HEK293 (cell line): Measurements from ENCODE around the gene MYL7.

Source experiments
- CTCF ChIA-PET: fragments of 350-600 bp; formaldehyde crosslinking; extraction: SDS; loops from one replicate; lab custom pipeline; 2021; ENCODE audit warnings: antibody characterized with exemption; lab: Yijun Ruan, JAX
- POLR2A ChIA-PET: fragments of 300-600 bp; formaldehyde crosslinking; extraction: SDS; loops from one replicate; lab custom pipeline; 2020; ENCODE audit warnings: antibody characterized with exemption, inconsistent platforms; lab: Yijun Ruan, JAX
- H3K27ac ChIP-seq: fragments of 200-500 bp; sonication (Bioruptor generic); 2 replicates; pipeline ENCODE4 v1.5.1; 2014; ENCODE audit warnings: low read depth, low read length, control low read depth, inconsistent platforms; ENCODE audit errors: extremely low read depth
- H3K36me3 ChIP-seq, 2 experiments: fragments of 200-500 bp in 1 of 2; sonication (Bioruptor generic) in 1 of 2; 1 replicate in 1 of 2; 2 replicates in 1 of 2; pipeline ENCODE4 v1.5.1; 2014 to 2017; ENCODE audit warnings: inconsistent platforms in 2 of 2, low read length in 2 of 2; ENCODE audit not compliant: control insufficient read depth in 2 of 2, insufficient read depth in 1 of 2
- H3K4me1 ChIP-seq: fragments of 200-500 bp; sonication (Bioruptor generic); 2 replicates; pipeline ENCODE4 v1.5.1; 2014; ENCODE audit warnings: mild to moderate bottlenecking, low read length, inconsistent platforms; ENCODE audit not compliant: control insufficient read depth, insufficient read depth
- H3K4me3 ChIP-seq: 2 replicates; pipeline ENCODE4 v1.5.1; 2011; ENCODE audit warnings: low read depth, mild to moderate bottlenecking, control low read depth, low read length, moderate library complexity
- H3K9me3 ChIP-seq: fragments of 200-500 bp; sonication (Bioruptor generic); 2 replicates; pipeline ENCODE4 v1.5.1; 2014; ENCODE audit warnings: low read depth, low read length, inconsistent platforms; ENCODE audit not compliant: control insufficient read depth, insufficient read depth
- ELK4 ChIP-seq: IDR thresholded peaks from 2 replicates; pipeline ENCODE4 v1.6.1; 2011; ENCODE audit warnings: mild to moderate bottlenecking, low read depth, low read length, borderline replicate concordance
- OVOL3 ChIP-seq: fragments of 450-650 bp; formaldehyde crosslinking; IDR thresholded peaks from 2 replicates; pipeline ENCODE4 v1.5.1; 2016; ENCODE audit warnings: missing biosample characterization, missing genetic modification characterization
- PRDM2 ChIP-seq: fragments of 450-650 bp; formaldehyde crosslinking; IDR thresholded peaks from 2 replicates; pipeline ENCODE4 v1.5.1; 2016; ENCODE audit warnings: missing biosample characterization, missing genetic modification characterization, borderline replicate concordance
- ZIC2 ChIP-seq: fragments of 450-650 bp; formaldehyde crosslinking; IDR thresholded peaks from 2 replicates; pipeline ENCODE4 v1.5.1; 2016; ENCODE audit warnings: missing biosample characterization, missing genetic modification characterization
- ZNF2 ChIP-seq: fragments of 450-650 bp; formaldehyde crosslinking; IDR thresholded peaks from 2 replicates; pipeline ENCODE4 v1.5.1; 2016; ENCODE audit warnings: missing biosample characterization, missing genetic modification characterization
- ZNF311 ChIP-seq: fragments of 450-650 bp; formaldehyde crosslinking; IDR thresholded peaks from 2 replicates; pipeline ENCODE4 v1.5.1; 2017; ENCODE audit warnings: missing biosample characterization, missing genetic modification characterization, borderline replicate concordance
- ZNF37A ChIP-seq: fragments of 450-650 bp; IDR thresholded peaks from 2 replicates; pipeline ENCODE4 v1.5.1; 2018; ENCODE audit warnings: missing biosample characterization, missing genetic modification characterization
- ZNF610 ChIP-seq: fragments of 450-650 bp; formaldehyde crosslinking; IDR thresholded peaks from 2 replicates; pipeline ENCODE4 v1.5.1; 2016; ENCODE audit warnings: missing biosample characterization, missing genetic modification characterization, borderline replicate concordance
- ZNF621 ChIP-seq: fragments of 450-650 bp; formaldehyde crosslinking; IDR thresholded peaks from 2 replicates; pipeline ENCODE4 v1.5.1; 2017; ENCODE audit warnings: missing biosample characterization, missing genetic modification characterization
- ZNF701 ChIP-seq: fragments of 450-650 bp; formaldehyde crosslinking; IDR thresholded peaks from 2 replicates; pipeline ENCODE4 v1.5.1; 2016; ENCODE audit warnings: missing biosample characterization, missing genetic modification characterization
- TF ChIP-seq, protein P1 (sequence below): fragments of 450-650 bp; formaldehyde crosslinking; IDR thresholded peaks from 2 replicates; pipeline ENCODE4 v1.5.1; 2016; ENCODE audit warnings: missing biosample characterization, missing genetic modification characterization, low read depth
- TF ChIP-seq, protein P2 (sequence below): fragments of 450-650 bp; formaldehyde crosslinking; IDR thresholded peaks from 2 replicates; pipeline ENCODE4 v1.5.1; 2016; ENCODE audit warnings: missing biosample characterization, missing genetic modification characterization

Gene MYL7

GRCh38 chr7:44122529-44122928 is 18.6 kb downstream of the MYL7 start (continued):
- TF ChIP-seq ELK4: no peak

DNA sequence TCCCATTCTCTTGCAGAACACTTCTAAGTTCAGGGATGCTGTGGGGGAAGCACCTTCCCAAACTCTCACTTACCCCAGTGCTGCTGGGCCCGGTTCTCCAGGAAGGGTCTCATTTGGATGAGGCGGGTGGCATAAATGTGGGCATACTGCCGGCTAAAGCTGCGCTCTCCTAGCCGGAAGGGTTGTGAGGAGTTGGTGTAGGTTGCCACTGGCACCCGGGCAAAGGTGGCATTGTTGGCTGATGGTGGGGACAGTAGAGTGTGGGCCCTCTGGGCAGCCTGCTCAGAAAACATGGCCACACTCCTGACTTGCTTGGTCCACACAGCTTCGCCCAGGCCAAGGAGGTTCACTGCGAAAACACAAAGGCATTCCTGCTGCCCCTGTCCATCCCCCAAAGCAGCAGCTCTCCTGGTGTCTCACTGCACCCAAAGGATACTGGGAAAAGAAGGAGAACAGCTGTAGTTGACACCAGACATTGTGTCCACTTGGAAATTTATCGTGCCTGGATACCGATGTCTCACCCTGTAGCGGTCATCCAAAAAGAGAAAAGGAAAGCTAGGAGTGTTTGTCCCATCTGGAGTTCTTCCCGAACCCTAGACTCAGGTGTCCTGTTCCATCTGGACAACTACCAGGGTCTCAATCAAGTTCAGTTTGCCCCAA is 19.2 kb downstream of the MYL7 start:
- H3K27ac ChIP-seq: no peak overlapping the region
- H3K36me3 ChIP-seq: peaks cover 12 to 48% of the 10 kb centered on the region in 2 experiments
- ChIA-PET CTCF (interaction anchor here (0.6 to 1.3 kb wide), 2 partner anchors 10 to 76 kb away, joined by 3 read pairs; no protein-coding TSS in a partner anchor), POLR2A (interaction anchor here (1.1 to 1.8 kb wide), 5 partner anchors 9 to 79 kb away, joined by 3 to 7 read pairs (median 3); partner anchors contain the start of gene YKT6)
- H3K4me3 ChIP-seq: no peak overlapping the region
- TF ChIP-seq, protein P1, sequence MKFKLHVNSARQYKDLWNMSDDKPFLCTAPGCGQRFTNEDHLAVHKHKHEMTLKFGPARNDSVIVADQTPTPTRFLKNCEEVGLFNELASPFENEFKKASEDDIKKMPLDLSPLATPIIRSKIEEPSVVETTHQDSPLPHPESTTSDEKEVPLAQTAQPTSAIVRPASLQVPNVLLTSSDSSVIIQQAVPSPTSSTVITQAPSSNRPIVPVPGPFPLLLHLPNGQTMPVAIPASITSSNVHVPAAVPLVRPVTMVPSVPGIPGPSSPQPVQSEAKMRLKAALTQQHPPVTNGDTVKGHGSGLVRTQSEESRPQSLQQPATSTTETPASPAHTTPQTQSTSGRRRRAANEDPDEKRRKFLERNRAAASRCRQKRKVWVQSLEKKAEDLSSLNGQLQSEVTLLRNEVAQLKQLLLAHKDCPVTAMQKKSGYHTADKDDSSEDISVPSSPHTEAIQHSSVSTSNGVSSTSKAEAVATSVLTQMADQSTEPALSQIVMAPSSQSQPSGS (tag by site-specific recombination): no peak
- TF ChIP-seq ZNF311 (tag by site-specific recombination) (no peak), ZNF2 (tag by site-specific recombination) (no peak), OVOL3 (tag by site-specific recombination) (no peak), ZNF701 (no peak), ZNF37A (tag by site-specific recombination) (no peak), ZNF621 (no peak), ZNF610 (tag by site-specific recombination) (no peak), PRDM2 (tag by site-specific recombination) (no peak), ZIC2 (tag by site-specific recombination) (no peak)
- TF ChIP-seq, protein P2, sequence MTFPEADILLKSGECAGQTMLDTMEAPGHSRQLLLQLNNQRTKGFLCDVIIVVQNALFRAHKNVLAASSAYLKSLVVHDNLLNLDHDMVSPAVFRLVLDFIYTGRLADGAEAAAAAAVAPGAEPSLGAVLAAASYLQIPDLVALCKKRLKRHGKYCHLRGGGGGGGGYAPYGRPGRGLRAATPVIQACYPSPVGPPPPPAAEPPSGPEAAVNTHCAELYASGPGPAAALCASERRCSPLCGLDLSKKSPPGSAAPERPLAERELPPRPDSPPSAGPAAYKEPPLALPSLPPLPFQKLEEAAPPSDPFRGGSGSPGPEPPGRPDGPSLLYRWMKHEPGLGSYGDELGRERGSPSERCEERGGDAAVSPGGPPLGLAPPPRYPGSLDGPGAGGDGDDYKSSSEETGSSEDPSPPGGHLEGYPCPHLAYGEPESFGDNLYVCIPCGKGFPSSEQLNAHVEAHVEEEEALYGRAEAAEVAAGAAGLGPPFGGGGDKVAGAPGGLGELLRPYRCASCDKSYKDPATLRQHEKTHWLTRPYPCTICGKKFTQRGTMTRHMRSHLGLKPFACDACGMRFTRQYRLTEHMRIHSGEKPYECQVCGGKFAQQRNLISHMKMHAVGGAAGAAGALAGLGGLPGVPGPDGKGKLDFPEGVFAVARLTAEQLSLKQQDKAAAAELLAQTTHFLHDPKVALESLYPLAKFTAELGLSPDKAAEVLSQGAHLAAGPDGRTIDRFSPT (tag by site-specific recombination): no peak
- no peaks in the 10 kb centered on the region for H3K9me3 ChIP-seq
- no peaks in the 10 kb centered on the region for H3K4me1 ChIP-seq
